Ovary (tissue), 3 donors: ENCODE data around the gene ITGAL.
"Not testable (repeated sequence)": the region's sequence is repeated elsewhere in the genome, so short reads cannot be mapped to it uniquely, and the experiment has no call there.

ENCODE experiments used
- CTCF ChIP-seq, 3 donors: fragments of 450-650 bp in 2 of 3; fragments of 200-600 bp in 1 of 3; IDR thresholded peaks; one replicate each; pipeline versions ENCODE4 v1.5.1 to v1.8.0; 2016 to 2022; ENCODE audit warnings: antibody characterized with exemption in 3 of 3, mild to moderate bottlenecking in 1 of 3
- EP300 ChIP-seq: sonication (generic); formaldehyde crosslinking; IDR thresholded peaks from one replicate; pipeline ENCODE4 v1.6.1; 2017; ENCODE audit warnings: antibody characterized with exemption
- POLR2A ChIP-seq: fragments of 450-650 bp; IDR thresholded peaks from one replicate; pipeline ENCODE4 v1.6.1; 2017; ENCODE audit warnings: antibody characterized with exemption, mild to moderate bottlenecking, moderate library complexity
- donor health status: DM: no; HTN: no; CAD: no.

- not testable (repeated sequence) for TF ChIP-seq CTCF (IDR thresholded peaks at IDR 0.05); EP300; POLR2A
Measured at GRCh38 chr16:30461426-30461825, 11.1 kb upstream of the ITGAL start.
